B cell (primary cell): Measurements from ENCODE around the gene KIRREL3.

Experiments
- CTCF ChIP-seq: fragments of 200-600 bp; IDR thresholded peaks from one replicate; pipeline ENCODE4 v1.8.0; 2022; ENCODE audit warnings: antibody characterized with exemption, mild to moderate bottlenecking
- EZH2 ChIP-seq: IDR thresholded peaks from 2 replicates; pipeline ENCODE4 v1.6.1; 2012; ENCODE audit warnings: borderline replicate concordance, low read depth, mild to moderate bottlenecking, moderate library complexity, low read length; ENCODE audit not compliant: insufficient read depth, poor library complexity, severe bottlenecking

GRCh38 chr11:127049486-127049885 is 48.9 kb upstream of the KIRREL3 start:
- no peak for TF ChIP-seq CTCF
- no peak for TF ChIP-seq EZH2
